Right kidney (tissue), 1 donor: ENCODE results near the gene SLC23A1.

Source experiments
- DNase-seq: peaks from one replicate; pipeline ENCODE4 v3.0.0-alpha.2; 2016

The SLC23A1 gene

GRCh38 chr5:139408191-139408590 lies 25.1 kb upstream of the SLC23A1 start:
- no peak for DNase-seq

- no peak for DNase-seq
Measured at GRCh38 chr5:139407517-139407916, 24.4 kb upstream of the SLC23A1 start.

- DNase-seq, result no peak
Measured at GRCh38 chr5:139406963-139407362, 23.9 kb upstream of the SLC23A1 start.

- DNase-seq, result no peak
Measured at GRCh38 chr5:139404484-139404840, 21.4 kb upstream of the SLC23A1 start.

GRCh38 chr5:139403787-139404483 lies 20.8 kb upstream of the SLC23A1 start, which contains the start of gene SPATA24:
SPATA24 (minus strand) TSS chr5:139404089; CDS start chr5:139404060, 29 bp downstream.
- peak; percentile 97 for DNase-seq

- DNase-seq, result no peak
Measured at GRCh38 chr5:139403418-139403786, 20.3 kb upstream of the SLC23A1 start.

- no peak for DNase-seq
Measured at GRCh38 chr5:139402561-139403158, 19.6 kb upstream of the SLC23A1 start.

- DNase-seq, result no peak
Measured at GRCh38 chr5:139401546-139401945, 18.4 kb upstream of the SLC23A1 start.

GRCh38 chr5:139399501-139400121 lies 16.5 kb upstream of the SLC23A1 start:
- DNase-seq, result no peak

- no peak for DNase-seq
Measured at GRCh38 chr5:139397921-139398320, 14.8 kb upstream of the SLC23A1 start.

GRCh38 chr5:139396691-139397090 lies 13.6 kb upstream of the SLC23A1 start:
- DNase-seq, result no peak

GRCh38 chr5:139395844-139396640 lies 12.9 kb upstream of the SLC23A1 start:
- no peak for DNase-seq

GRCh38 chr5:139394654-139395566 lies 11.8 kb upstream of the SLC23A1 start, which contains the start of gene PROB1:
PROB1 (minus strand) TSS chr5:139395104; CDS start chr5:139395081, 23 bp downstream.
- peak; percentile 72 for DNase-seq

GRCh38 chr5:139394123-139394653 lies 11.1 kb upstream of the SLC23A1 start:
- DNase-seq, result peak; percentile 75

GRCh38 chr5:139393497-139394122 lies 10.5 kb upstream of the SLC23A1 start:
- DNase-seq, result peak; percentile 72

- DNase-seq, result peak; percentile 81
Measured at GRCh38 chr5:139392678-139393496, 9.8 kb upstream of the SLC23A1 start.

GRCh38 chr5:139392324-139392677 lies 9.2 kb upstream of the SLC23A1 start:
- DNase-seq, result peak; percentile 77

GRCh38 chr5:139391570-139392323 lies 8.7 kb upstream of the SLC23A1 start:
- DNase-seq, result no peak
